A673 (cell line): ENCODE results near the gene CCDC57. TPM values are rescaled to one million over a fixed set of nuclear protein-coding genes. Genes with fewer than 3 reads are reported as not detected.

Experiments
- BruUV-seq: library from RNA; stranded (reverse); fragments of 400-500 nt; replicated peaks from 2 replicates; lab custom pipeline; 2021; lab: Mats Ljungman, UMichigan
- CTCF ChIA-PET: fragments of 300-600 bp; sonication (Branson Sonifier 250); formaldehyde crosslinking; loops from one replicate; lab custom pipeline; 2022; ENCODE audit warnings: antibody characterized with exemption; lab: Charles Lee
- POLR2A ChIA-PET: fragments of 300-600 bp; sonication (Branson Sonifier 250); formaldehyde crosslinking; loops from one replicate; lab custom pipeline; 2022; ENCODE audit warnings: antibody characterized with exemption; ENCODE audit not compliant: low non-redundant PET; lab: Charles Lee
- DNase-seq: peaks from one replicate; pipeline ENCODE4 v3.0.0-alpha.2; 2015; ENCODE audit warnings: low spot score
- H3K27ac ChIP-seq: fragments of 200-600 bp; sonication (generic); 2 replicates; pipeline ENCODE4 v1.5.1; 2016; ENCODE audit warnings: mixed run types, low read depth, mild to moderate bottlenecking, mixed read lengths, antibody characterized with exemption, low read length; ENCODE audit not compliant: poor library complexity, severe bottlenecking
- H3K27me3 ChIP-seq: fragments of 200-600 bp; sonication (generic); replicated peaks from 2 replicates; pipeline ENCODE4 v1.6.1; 2017; ENCODE audit warnings: mixed run types, low read depth, mild to moderate bottlenecking, mixed read lengths, antibody characterized with exemption, low read length; ENCODE audit not compliant: insufficient read depth, poor library complexity
- H3K36me3 ChIP-seq: fragments of 200-600 bp; sonication (generic); 2 replicates; pipeline ENCODE4 v1.6.1; 2016; ENCODE audit warnings: mixed run types, mild to moderate bottlenecking, mixed read lengths, antibody characterized with exemption, low read length; ENCODE audit not compliant: insufficient read depth, poor library complexity, severe bottlenecking
- H3K4me1 ChIP-seq: fragments of 200-600 bp; sonication (generic); 2 replicates; pipeline ENCODE4 v1.6.1; 2017; ENCODE audit warnings: mixed run types, mild to moderate bottlenecking, mixed read lengths, antibody characterized with exemption, low read length; ENCODE audit not compliant: insufficient read depth, poor library complexity, severe bottlenecking
- H3K4me3 ChIP-seq: fragments of 200-600 bp; sonication (generic); 2 replicates; pipeline ENCODE4 v1.5.1; 2016; ENCODE audit warnings: low read depth, mixed run types, mild to moderate bottlenecking, mixed read lengths, low read length; ENCODE audit not compliant: poor library complexity, severe bottlenecking
- H3K9me3 ChIP-seq: fragments of 200-600 bp; sonication (generic); 2 replicates; pipeline ENCODE4 v1.6.1; 2016; ENCODE audit warnings: mixed run types, low read depth, mild to moderate bottlenecking, mixed read lengths, antibody characterized with exemption, low read length; ENCODE audit not compliant: poor library complexity, severe bottlenecking
- CTCF ChIP-seq: fragments of 300-800, 200-600 bp; sonication (generic); conservative IDR thresholded peaks from 2 replicates; pipeline ENCODE4 v1.5.1; 2017; ENCODE audit warnings: low read depth, mild to moderate bottlenecking, antibody characterized with exemption, low read length, moderate library complexity, mixed read lengths
- EZH2 ChIP-seq: fragments of 200-600 bp; sonication (generic); IDR thresholded peaks from 2 replicates; pipeline ENCODE4 v1.6.1; 2017; ENCODE audit warnings: borderline replicate concordance, low read depth, mild to moderate bottlenecking, mixed read lengths, antibody characterized with exemption, low read length; ENCODE audit not compliant: poor library complexity, severe bottlenecking
- intact Hi-C: fragments of 100-400 bp; cut with micrococcal nuclease; formaldehyde crosslinking; loops from one replicate; pipeline ENCODE4 v1.10.0; 2022; ENCODE audit not compliant: unreplicated experiment
- total RNA-seq: library from RNA; stranded (reverse); gene quantifications from 2 replicates; pipeline ENCODE4 v1.2.3, GENCODE V29; 2021

The CCDC57 gene
- total RNA-seq, 1 experiment from 2014 or later = 43.6 TPM

- H3K27ac ChIP-seq = no peak overlapping the region
- ChIA-PET CTCF (no interaction called here), POLR2A (no interaction called here)
- no peak overlapping the region for H3K4me3 ChIP-seq
- no peaks in the 10 kb centered on the region for H3K36me3 ChIP-seq
- H3K4me1 ChIP-seq = no peaks in the 10 kb centered on the region
- intact Hi-C loops = no loop called here
- H3K27me3 ChIP-seq = no peaks in the 10 kb centered on the region
- no peaks in the 10 kb centered on the region for H3K9me3 ChIP-seq
- TF ChIP-seq EZH2 (no peak), CTCF (no peak)
- no TSS peak for BruUV-seq
- no peak for DNase-seq
Observed at GRCh38 chr17:82223517-82223916, 10.9 kb upstream of the CCDC57 start.

GRCh38 chr17:82222816-82223215 is 10.2 kb upstream of the CCDC57 start:
- Histone ChIP-seq H3K27ac (no peak overlapping the region), H3K4me3 (no peak overlapping the region), H3K4me1 (no peaks in the 10 kb centered on the region), H3K27me3 (no peaks in the 10 kb centered on the region), H3K9me3 (no peaks in the 10 kb centered on the region), H3K36me3 (no peaks in the 10 kb centered on the region)
- ChIA-PET POLR2A (no interaction called here), CTCF (interaction anchor here (0.7 kb wide), 1 partner anchor 82 kb away, joined by 7 read pairs; no protein-coding TSS in a partner anchor)
- no TSS peak for BruUV-seq
- intact Hi-C loops = no loop called here
- no peak for DNase-seq
- no peak for TF ChIP-seq CTCF
- no peak for TF ChIP-seq EZH2

GRCh38 chr17:82221341-82221902 is 8.8 kb upstream of the CCDC57 start:
- TF ChIP-seq CTCF = no peak
- no peak for TF ChIP-seq EZH2
- no peaks in the 10 kb centered on the region for H3K36me3 ChIP-seq
- no peaks in the 10 kb centered on the region for H3K9me3 ChIP-seq
- BruUV-seq = no TSS peak
- intact Hi-C loops = no loop called here
- H3K27me3 ChIP-seq = no peaks in the 10 kb centered on the region
- ChIA-PET CTCF (no interaction called here), POLR2A (interaction anchor here (0.6 kb wide), 1 partner anchor 143 kb away, joined by 3 read pairs; no protein-coding TSS in a partner anchor)
- no peaks in the 10 kb centered on the region for H3K4me1 ChIP-seq
- H3K4me3 ChIP-seq = no peak overlapping the region
- no peak overlapping the region for H3K27ac ChIP-seq
- no peak for DNase-seq
